Limb (tissue), 2 donors: Measurements from ENCODE around the gene OR6C75.
"Not testable (repeated sequence)": the region's sequence is repeated elsewhere in the genome, so short reads cannot be mapped to it uniquely, and the experiment has no call there.

ENCODE experiments used
- DNase-seq, 2 donors: peaks; one replicate each; pipeline ENCODE4 v3.0.0-alpha.2; 2016; ENCODE audit errors: extremely low spot score in 2 of 2

Gene OR6C75

GRCh38 chr12:55362675-55363074, at the start of gene OR6C75:
Gene OR6C75, plus strand, starts transcription at chr12:55362975. Its CDS starts 2,136 bp downstream, at chr12:55365111.
- no peak for DNase-seq

GRCh38 chr12:55314043-55314442, 48.7 kb upstream of the OR6C75 start, which contains the start of gene OR6C1:
Gene OR6C1, plus strand, starts transcription at chr12:55314343. Its CDS starts 6,257 bp downstream, at chr12:55320600.
- no peak for DNase-seq

- DNase-seq = no peak
Observed at GRCh38 chr12:55320201-55320600, 42.6 kb upstream of the OR6C75 start.

- DNase-seq = not testable (repeated sequence)
Observed at GRCh38 chr12:55325801-55326200, 37.0 kb upstream of the OR6C75 start.

- no peak for DNase-seq
Observed at GRCh38 chr12:55330446-55330845, 32.3 kb upstream of the OR6C75 start, which contains the start of gene OR6C3. Gene OR6C3, plus strand, starts transcription at chr12:55330746. Its CDS starts 955 bp downstream, at chr12:55331701.

GRCh38 chr12:55336002-55336401, 26.8 kb upstream of the OR6C75 start:
- DNase-seq = no peak

- DNase-seq = not testable (repeated sequence)
Observed at GRCh38 chr12:55355338-55355737, 7.4 kb upstream of the OR6C75 start.

GRCh38 chr12:55365086-55365485, 2.3 kb downstream of the OR6C75 start:
- DNase-seq = no peak

- DNase-seq = no peak
Observed at GRCh38 chr12:55372521-55372920, 9.7 kb downstream of the OR6C75 start.

GRCh38 chr12:55385891-55386290, 23.1 kb downstream of the OR6C75 start:
- DNase-seq = no peak

- peak in 1 of 2 donors; percentile 17 for DNase-seq
Observed at GRCh38 chr12:55392032-55392795, 29.4 kb downstream of the OR6C75 start.

- DNase-seq = no peak
Observed at GRCh38 chr12:55396326-55396725, 33.6 kb downstream of the OR6C75 start.

- DNase-seq = no peak
Observed at GRCh38 chr12:55400229-55400628, 37.5 kb downstream of the OR6C75 start, which contains the start of gene OR6C65. Gene OR6C65, plus strand, starts transcription at chr12:55400529. Its CDS starts 0 bp downstream, at chr12:55400529.

GRCh38 chr12:55407866-55408265, 45.1 kb downstream of the OR6C75 start:
- no peak for DNase-seq

- DNase-seq = not testable (repeated sequence)
Observed at GRCh38 chr12:55409133-55409532, 46.4 kb downstream of the OR6C75 start.

GRCh38 chr12:55412138-55412537, 49.4 kb downstream of the OR6C75 start:
- DNase-seq = not testable (repeated sequence)

- not testable (repeated sequence) for DNase-seq
Observed at GRCh38 chr12:55413498-55414388, 51.0 kb downstream of the OR6C75 start.

GRCh38 chr12:55414396-55414823, 51.6 kb downstream of the OR6C75 start:
- DNase-seq = not testable (repeated sequence)

GRCh38 chr12:55414889-55415288, 52.1 kb downstream of the OR6C75 start:
- not testable (repeated sequence) for DNase-seq

- no peak for DNase-seq
Observed at GRCh38 chr12:55416961-55417360, 54.2 kb downstream of the OR6C75 start.
